HepG2 (cell line): ENCODE measurements around the gene PAK1.

ENCODE experiments used
- CAMTA2 ChIP-seq: sonication (generic); formaldehyde crosslinking; IDR thresholded peaks from 2 replicates; pipeline ENCODE4 v1.4.0; 2020; ENCODE audit warnings: mild to moderate bottlenecking, missing genetic modification reagents, borderline replicate concordance
- HNRNPL ChIP-seq: fragments of 200-400 bp; formaldehyde crosslinking; IDR thresholded peaks from 2 replicates; pipeline ENCODE4 v1.6.1; 2017; ENCODE audit warnings: mild to moderate bottlenecking, low read depth, low read length
- NCOA1 ChIP-seq: sonication (generic); formaldehyde crosslinking; IDR thresholded peaks from 2 replicates; pipeline ENCODE4 v1.9.0; 2021; ENCODE audit warnings: missing genetic modification reagents
- SIN3A ChIP-seq: IDR thresholded peaks from 2 replicates; pipeline ENCODE4 v1.6.1; 2011; ENCODE audit warnings: low read depth, mild to moderate bottlenecking, control low read depth, low read length, borderline replicate concordance
- U2AF1 ChIP-seq: fragments of 200-400 bp; formaldehyde crosslinking; optimal IDR thresholded peaks from 2 replicates; pipeline ENCODE3; 2017; ENCODE audit warnings: mild to moderate bottlenecking, low read depth, low read length
- ZNF136 ChIP-seq: sonication (generic); formaldehyde crosslinking; IDR thresholded peaks from 2 replicates; pipeline ENCODE4 v1.8.1; 2022; ENCODE audit warnings: low read depth, mild to moderate bottlenecking, moderate library complexity, missing genetic modification reagents
- ZNF747 ChIP-seq: sonication (generic); formaldehyde crosslinking; IDR thresholded peaks from 2 replicates; pipeline ENCODE4 v1.8.1; 2023; ENCODE audit warnings: missing genetic modification reagents, mild to moderate bottlenecking, borderline replicate concordance

DNA sequence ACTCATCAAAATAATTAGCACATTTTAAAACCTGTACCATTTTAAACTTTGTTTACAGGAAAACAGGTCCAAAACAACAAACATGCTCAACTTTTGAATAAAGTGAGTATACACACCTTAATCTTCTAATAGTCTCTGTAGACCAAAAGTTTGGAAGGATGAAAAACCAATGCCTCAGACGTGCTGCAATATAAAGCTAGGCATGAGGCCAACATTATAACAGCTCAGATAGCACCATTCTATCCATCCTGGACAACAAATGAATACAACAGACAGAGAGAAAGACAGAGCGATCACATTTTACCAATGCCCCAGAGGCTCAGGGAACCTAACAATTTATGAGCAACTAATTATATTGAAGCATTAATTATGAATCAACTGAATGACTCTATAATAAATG is 77.0 kb downstream of the PAK1 start:
- TF ChIP-seq U2AF1 = no peak
- TF ChIP-seq CAMTA2 (CRISPR knock-in tag) = no peak
- no peak for TF ChIP-seq ZNF747 (CRISPR knock-in tag)
- TF ChIP-seq ZNF136 (CRISPR knock-in tag) = no peak
- TF ChIP-seq NCOA1 (CRISPR knock-in tag) = no peak
- TF ChIP-seq SIN3A = no peak
- no peak for TF ChIP-seq HNRNPL
